A549 (cell line): ENCODE measurements around the gene PPP6R3.

Experiments
- CTCF ChIP-seq: fragments of >200 bp; sonication (Bioruptor Twin); formaldehyde crosslinking; IDR thresholded peaks from 3 replicates; pipeline ENCODE4 v1.5.1; 2016
- EP300 ChIP-seq, 2 experiments: fragments of >200 bp; sonication (Bioruptor Twin); formaldehyde crosslinking; IDR thresholded peaks; 2 replicates in 1 of 2; 3 replicates in 1 of 2; pipeline ENCODE4 v1.6.1; 2016 to 2017
- RAD21 ChIP-seq, 2 experiments: fragments of >200 bp in 1 of 2; sonication (Bioruptor Twin) in 1 of 2; formaldehyde crosslinking in 1 of 2; IDR thresholded peaks in 1 of 2; conservative IDR thresholded peaks in 1 of 2; 2 replicates in 1 of 2; 3 replicates in 1 of 2; pipeline ENCODE4 v1.6.1; 2012 to 2018; ENCODE audit warnings: inconsistent platforms in 1 of 2

- TF ChIP-seq CTCF: no peak
- TF ChIP-seq EP300 (IDR thresholded peaks at IDR 0.05): no peak
- no peak for TF ChIP-seq RAD21 (conservative IDR thresholded peaks at IDR 0.05 in 1 of 2, IDR thresholded peaks at IDR 0.05 in 1 of 2)
Observed at GRCh38 chr11:68411501-68411991, 49.0 kb upstream of the PPP6R3 start.
